Upper lobe of left lung (tissue), 6 donors: ENCODE data around the gene RNF213. TPM values are rescaled to one million over a fixed set of nuclear protein-coding genes. Genes with fewer than 3 reads are reported as not detected.
A peak's percentile ranks its signal among the peaks of the same experiment; 100 is the strongest.

ENCODE experiments used
- ATAC-seq, 2 donors: fragments of 200-7000 bp; cut with Tn5 transposase; one replicate each; pipeline ENCODE4 v1.9.1; 2022; ENCODE audit warnings: mild to moderate bottlenecking in 2 of 2, moderate library complexity in 2 of 2; ENCODE audit not compliant: low FRiP score in 2 of 2
- DNase-seq, 2 donors: peaks; one replicate each; pipeline ENCODE4 v3.0.0-alpha.2; 2019 to 2020
- H3K27ac ChIP-seq, 4 donors: fragments of 200-600 bp; sonication (generic); one replicate each; pipeline ENCODE4 v1.5.1; 2016 to 2019
- H3K27me3 ChIP-seq, 4 donors: fragments of 200-600 bp; sonication (generic); one replicate each; pipeline ENCODE4 v1.5.1; 2017 to 2019
- H3K36me3 ChIP-seq, 4 donors: fragments of 200-600 bp; sonication (generic); one replicate each; pipeline ENCODE4 v1.5.1; 2016 to 2019
- H3K4me1 ChIP-seq, 4 donors: fragments of 200-600 bp; sonication (generic); one replicate each; pipeline ENCODE4 v1.5.1; 2018 to 2019
- H3K4me3 ChIP-seq, 4 donors: fragments of 200-600 bp; sonication (generic); one replicate each; pipeline ENCODE4 v1.5.1; 2017 to 2019; ENCODE audit warnings: mild to moderate bottlenecking in 2 of 4, moderate library complexity in 1 of 4
- H3K9me3 ChIP-seq, 4 donors: fragments of 200-600 bp; sonication (generic); one replicate each; pipeline ENCODE4 v1.5.1; 2018 to 2019
- CTCF ChIP-seq, 6 experiments: fragments of 450-650 bp in 4 of 6; fragments of 200-600 bp in 2 of 6; sonication (generic) in 2 of 6; IDR thresholded peaks; one replicate each; pipeline ENCODE4 v1.5.1; 2016 to 2019; ENCODE audit warnings: antibody characterized with exemption in 6 of 6
- EP300 ChIP-seq, 4 donors: sonication (generic); formaldehyde crosslinking; IDR thresholded peaks; one replicate each; pipeline ENCODE4 v1.5.1; 2017; ENCODE audit warnings: antibody characterized with exemption in 4 of 4, control low read depth in 2 of 4
- POLR2A ChIP-seq, 4 donors: fragments of 450-650 bp; IDR thresholded peaks; one replicate each; pipeline ENCODE4 v1.5.1; 2016 to 2017; ENCODE audit warnings: antibody characterized with exemption in 4 of 4, mild to moderate bottlenecking in 2 of 4
- POLR2AphosphoS5 ChIP-seq, 2 donors: sonication (generic); formaldehyde crosslinking; IDR thresholded peaks; one replicate each; pipeline ENCODE4 v1.5.1; 2017; ENCODE audit warnings: antibody characterized with exemption in 2 of 2
- WGBS, 2 donors: methylation state at CpG; one replicate each; pipeline ENCODE4 v1.1.5; 2017 to 2018; 5-methylcytosine and 5-hydroxymethylcytosine counted together
- total RNA-seq, 6 donors: library from RNA; depleted of rRNA in 4 of 6; stranded (reverse); fragments of >200 nt in 4 of 6; gene quantifications; one replicate each; pipeline versions ENCODE4 v1.1.0 to v1.2.1, GENCODE V29; 2016 to 2021
- donor health status: DM: no; HTN: no; CAD: no; lungs with moderate emphysema.
- donor health status: DM: no; HTN: yes; CAD: no; lungs with severe emphysema.

The RNF213 gene
- total RNA-seq, 6 donors from 2014 or later: 135 to 619 (median 207) TPM

DNA sequence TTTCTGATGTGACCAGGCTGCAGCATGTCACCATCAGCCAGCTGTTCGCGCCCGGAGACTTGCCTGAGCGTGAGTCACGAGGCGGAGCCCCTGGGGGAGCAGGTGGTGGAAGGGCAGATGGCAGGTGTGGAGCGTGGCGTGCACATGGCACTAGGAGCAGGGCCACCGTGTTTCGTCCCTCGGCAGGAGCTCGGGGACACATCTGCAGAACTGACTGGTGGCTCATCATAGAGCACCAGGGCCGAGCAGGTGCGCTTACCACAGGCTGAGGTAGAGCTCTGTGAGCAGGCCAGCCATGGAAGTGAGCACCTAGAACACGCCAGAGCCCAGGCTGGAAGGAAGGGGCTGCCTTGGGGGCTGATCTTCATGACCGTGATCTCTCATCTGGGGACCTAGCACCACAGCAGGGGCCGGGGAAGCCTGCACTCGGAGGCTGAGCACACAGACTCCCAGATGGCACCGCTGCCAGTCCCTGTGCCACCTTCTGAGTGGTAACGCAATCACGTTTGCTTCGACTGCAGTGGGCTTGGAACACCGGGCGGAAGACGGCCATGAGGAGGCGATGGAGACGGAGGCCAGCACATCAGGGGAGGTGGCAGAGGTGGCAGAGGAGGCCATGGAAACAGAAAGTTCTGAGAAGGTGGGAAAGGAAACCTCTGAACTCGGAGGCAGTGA is 92.5 kb downstream of the RNF213 start:
- ATAC-seq: no peak
- H3K9me3 ChIP-seq: no peaks in the 10 kb centered on the region
- H3K4me3 ChIP-seq: no peak overlapping the region
- no peaks in the 10 kb centered on the region for H3K4me1 ChIP-seq
- no peak for TF ChIP-seq EP300 (IDR thresholded peaks at IDR 0.05)
- no peak for TF ChIP-seq CTCF (IDR thresholded peaks at IDR 0.05)
- no peak for TF ChIP-seq POLR2AphosphoS5 (IDR thresholded peaks at IDR 0.05)
- no peak for TF ChIP-seq POLR2A (IDR thresholded peaks at IDR 0.05)
- 92 to 99% methylated on average over 12 to 21 of the region's 28 CpGs for WGBS, 2 donors
- no peak overlapping the region for H3K27ac ChIP-seq
- peaks cover 64 to 96% (median 89%) of the 10 kb centered on the region in 4 donors for H3K36me3 ChIP-seq
- DNase-seq: peak in 1 of 2 donors; percentile 66
- no peaks in the 10 kb centered on the region for H3K27me3 ChIP-seq

DNA sequence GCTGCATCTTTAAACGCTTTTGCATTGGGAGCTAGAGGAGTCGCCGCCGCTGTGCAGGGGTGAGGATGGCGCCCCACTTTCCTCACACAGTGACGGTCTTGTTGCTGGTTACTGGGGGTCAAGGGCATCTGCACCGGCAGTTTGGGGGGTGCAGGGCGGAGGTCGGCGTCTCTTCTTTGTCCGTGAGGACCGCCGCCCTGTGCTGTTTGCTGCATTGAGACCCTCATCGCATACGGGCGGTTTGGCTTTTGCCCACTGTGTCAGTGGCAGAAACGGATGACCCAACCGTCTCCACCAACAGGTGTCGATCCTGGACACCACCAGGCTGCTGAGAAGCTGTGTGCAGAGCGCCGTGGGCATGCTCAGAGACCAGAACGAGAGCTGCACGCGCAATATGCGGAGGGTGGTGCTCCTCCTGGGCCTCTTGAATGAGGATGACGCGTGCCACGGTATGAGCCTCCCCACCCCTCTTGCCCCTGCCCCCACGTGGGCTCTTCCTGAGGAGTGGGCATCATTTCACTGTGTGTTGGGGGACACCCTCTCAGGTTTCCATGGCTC is 93.1 kb downstream of the RNF213 start:
- WGBS, 2 donors: 97% methylated on average over 28 to 29 of the region's 29 CpGs
- Histone ChIP-seq H3K36me3 (peaks cover 65 to 96% (median 89%) of the 10 kb centered on the region in 4 donors), H3K9me3 (no peaks in the 10 kb centered on the region), H3K4me1 (no peaks in the 10 kb centered on the region), H3K4me3 (no peak overlapping the region), H3K27me3 (no peaks in the 10 kb centered on the region), H3K27ac (no peak overlapping the region)
- no peak for DNase-seq
- no peak for ATAC-seq
- TF ChIP-seq POLR2A (IDR thresholded peaks at IDR 0.05): no peak
- no peak for TF ChIP-seq EP300 (IDR thresholded peaks at IDR 0.05)
- no peak for TF ChIP-seq CTCF (IDR thresholded peaks at IDR 0.05)
- TF ChIP-seq POLR2AphosphoS5 (IDR thresholded peaks at IDR 0.05): no peak

GRCh38 chr17:80354336-80354735 is 93.7 kb downstream of the RNF213 start:
- no peak for TF ChIP-seq EP300 (IDR thresholded peaks at IDR 0.05)
- no peak for TF ChIP-seq POLR2AphosphoS5 (IDR thresholded peaks at IDR 0.05)
- no peak for TF ChIP-seq CTCF (IDR thresholded peaks at IDR 0.05)
- TF ChIP-seq POLR2A (IDR thresholded peaks at IDR 0.05): no peak
- H3K4me1 ChIP-seq: peaks cover 0 to 3% (median 0%) of the 10 kb centered on the region in 4 donors
- DNase-seq (no peak), ATAC-seq (no peak)
- H3K36me3 ChIP-seq: peaks cover 67 to 96% (median 88%) of the 10 kb centered on the region in 4 donors
- 83 to 96% methylated on average over 4 to 9 of the region's 9 CpGs for WGBS, 2 donors
- H3K9me3 ChIP-seq: no peaks in the 10 kb centered on the region
- H3K4me3 ChIP-seq: no peak overlapping the region
- H3K27ac ChIP-seq: no peak overlapping the region
- no peaks in the 10 kb centered on the region for H3K27me3 ChIP-seq

GRCh38 chr17:80356231-80356856 is 95.7 kb downstream of the RNF213 start:
- H3K9me3 ChIP-seq: no peaks in the 10 kb centered on the region
- H3K4me1 ChIP-seq: peaks cover 0 to 4% (median 2%) of the 10 kb centered on the region in 4 donors
- H3K27me3 ChIP-seq: no peaks in the 10 kb centered on the region
- no peak for ATAC-seq
- TF ChIP-seq POLR2A (IDR thresholded peaks at IDR 0.05): no peak
- no peak for TF ChIP-seq CTCF (IDR thresholded peaks at IDR 0.05)
- no peak for TF ChIP-seq POLR2AphosphoS5 (IDR thresholded peaks at IDR 0.05)
- TF ChIP-seq EP300 (IDR thresholded peaks at IDR 0.05): no peak
- H3K27ac ChIP-seq: no peak overlapping the region
- peak in 1 of 2 donors; percentile 64 for DNase-seq
- 93 to 94% methylated on average over 22 to 24 of the region's 24 CpGs for WGBS, 2 donors
- no peak overlapping the region for H3K4me3 ChIP-seq
- H3K36me3 ChIP-seq: peaks cover 68 to 96% (median 89%) of the 10 kb centered on the region in 4 donors
